Measurements from ENCODE around the gene TFDP2.

DNA sequence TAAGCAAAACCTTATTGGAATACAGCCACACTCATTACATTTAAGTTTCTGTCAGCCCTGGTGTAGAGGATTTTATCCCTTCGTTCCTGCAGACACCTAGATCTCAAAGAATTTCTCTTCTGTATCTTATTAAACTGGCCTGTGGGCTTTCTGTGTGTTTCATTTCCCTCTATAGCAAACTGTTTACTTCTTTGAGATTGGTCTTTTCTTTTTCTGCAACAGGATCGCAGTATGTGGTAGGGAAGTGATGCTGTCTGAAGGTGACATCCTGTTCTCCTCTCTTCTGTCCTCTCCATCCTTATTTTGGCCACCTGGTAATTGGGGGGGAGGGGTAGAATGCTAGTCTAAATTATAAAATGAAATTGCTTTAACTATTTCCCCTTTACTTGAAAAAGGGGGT is 247.4 kb downstream of the TFDP2 start:
- TF ChIP-seq POLR2AphosphoS5 (IDR thresholded peaks at IDR 0.05) (no peak), POLR2A (IDR thresholded peaks at IDR 0.05) (no peak)
- TF ChIP-seq, protein P1, sequence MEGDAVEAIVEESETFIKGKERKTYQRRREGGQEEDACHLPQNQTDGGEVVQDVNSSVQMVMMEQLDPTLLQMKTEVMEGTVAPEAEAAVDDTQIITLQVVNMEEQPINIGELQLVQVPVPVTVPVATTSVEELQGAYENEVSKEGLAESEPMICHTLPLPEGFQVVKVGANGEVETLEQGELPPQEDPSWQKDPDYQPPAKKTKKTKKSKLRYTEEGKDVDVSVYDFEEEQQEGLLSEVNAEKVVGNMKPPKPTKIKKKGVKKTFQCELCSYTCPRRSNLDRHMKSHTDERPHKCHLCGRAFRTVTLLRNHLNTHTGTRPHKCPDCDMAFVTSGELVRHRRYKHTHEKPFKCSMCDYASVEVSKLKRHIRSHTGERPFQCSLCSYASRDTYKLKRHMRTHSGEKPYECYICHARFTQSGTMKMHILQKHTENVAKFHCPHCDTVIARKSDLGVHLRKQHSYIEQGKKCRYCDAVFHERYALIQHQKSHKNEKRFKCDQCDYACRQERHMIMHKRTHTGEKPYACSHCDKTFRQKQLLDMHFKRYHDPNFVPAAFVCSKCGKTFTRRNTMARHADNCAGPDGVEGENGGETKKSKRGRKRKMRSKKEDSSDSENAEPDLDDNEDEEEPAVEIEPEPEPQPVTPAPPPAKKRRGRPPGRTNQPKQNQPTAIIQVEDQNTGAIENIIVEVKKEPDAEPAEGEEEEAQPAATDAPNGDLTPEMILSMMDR (IDR thresholded peaks at IDR 0.05): no peak

All from suprapubic skin (tissue), 4 donors.